Right renal cortex interstitium (tissue), 3 donors: ENCODE data around the gene MRPL58. TPM values are rescaled to one million over a fixed set of nuclear protein-coding genes. Genes with fewer than 3 reads are reported as not detected.
"Not testable (repeated sequence)": the region's sequence is repeated elsewhere in the genome, so short reads cannot be mapped to it uniquely, and the experiment has no call there.

Source experiments
- DNase-seq, 3 donors: peaks; one replicate each; pipeline ENCODE4 v3.0.0-alpha.2; 2013; ENCODE audit warnings: low read depth in 3 of 3, low spot score in 2 of 3
- polyA plus RNA-seq, 3 donors: library from polyadenylated mRNA; unstranded; fragments of 120-200 nt; gene quantifications; one replicate each; pipeline ENCODE4 v1.2.1, GENCODE V29; 2013; ENCODE audit not compliant: insufficient read length in 3 of 3

MRPL58 gene
- polyA plus RNA-seq, 3 donors: 24.1 to 28.1 (median 27.5) TPM

- DNase-seq: no peak
These were observed 26.3 kb upstream of the MRPL58 start for GRCh38 chr17:74986206-74986576.

GRCh38 chr17:74987418-74987908 lies 25.0 kb upstream of the MRPL58 start, which contains the start of gene CDR2L:
CDR2L (plus strand) TSS chr17:74987632; CDS start chr17:74988044, 412 bp downstream.
- peak in 2 of 3 donors; percentile 88 for DNase-seq

GRCh38 chr17:74987909-74988711 lies 24.4 kb upstream of the MRPL58 start:
- DNase-seq: no peak

DNA sequence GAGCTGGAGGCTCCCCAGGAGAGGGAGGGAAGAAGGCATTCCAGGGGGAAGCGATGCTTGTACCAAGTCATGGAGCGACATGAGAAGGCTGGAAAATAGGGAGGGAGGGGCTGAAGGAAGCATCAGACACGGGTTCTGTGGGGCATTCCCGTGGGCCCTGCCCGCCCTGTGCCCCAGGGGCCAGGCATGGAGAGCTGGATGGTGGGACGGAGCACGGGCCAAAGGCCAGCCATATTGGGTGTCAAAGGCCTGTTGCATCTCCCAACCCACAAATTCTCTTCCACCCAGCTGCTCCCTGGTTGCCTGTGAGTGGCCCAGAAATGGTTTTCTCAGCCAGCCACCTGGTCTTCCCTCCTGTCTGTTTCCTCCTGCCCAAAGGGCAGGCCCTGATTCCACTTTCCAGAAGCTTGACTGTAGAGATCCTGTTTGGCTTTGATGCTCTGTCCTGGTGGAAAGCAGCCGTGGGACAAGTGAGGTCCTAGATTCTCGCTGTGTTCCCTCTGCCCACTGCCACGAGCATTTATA lies 21.8 kb upstream of the MRPL58 start:
- no peak for DNase-seq

DNA sequence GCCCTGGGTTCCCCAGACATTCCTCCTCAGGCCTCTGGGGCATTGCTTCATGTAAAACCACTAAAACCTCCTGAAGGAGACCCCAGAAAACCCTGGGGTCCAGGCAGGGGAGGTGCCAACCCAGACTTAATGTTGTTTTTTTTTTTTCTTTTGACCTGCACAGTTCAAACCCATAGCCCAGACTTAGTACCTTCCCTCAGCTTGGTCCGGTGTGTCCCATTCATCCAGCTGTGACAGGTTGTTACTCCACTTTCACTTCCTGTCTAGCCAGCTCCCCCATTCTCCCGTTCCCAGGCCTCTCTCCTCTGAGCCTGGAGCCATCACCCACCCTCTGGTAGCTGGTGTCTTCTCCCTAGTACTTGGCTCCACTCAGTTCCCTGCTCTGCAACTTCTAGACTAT lies 20.2 kb upstream of the MRPL58 start:
- DNase-seq: no peak

DNA sequence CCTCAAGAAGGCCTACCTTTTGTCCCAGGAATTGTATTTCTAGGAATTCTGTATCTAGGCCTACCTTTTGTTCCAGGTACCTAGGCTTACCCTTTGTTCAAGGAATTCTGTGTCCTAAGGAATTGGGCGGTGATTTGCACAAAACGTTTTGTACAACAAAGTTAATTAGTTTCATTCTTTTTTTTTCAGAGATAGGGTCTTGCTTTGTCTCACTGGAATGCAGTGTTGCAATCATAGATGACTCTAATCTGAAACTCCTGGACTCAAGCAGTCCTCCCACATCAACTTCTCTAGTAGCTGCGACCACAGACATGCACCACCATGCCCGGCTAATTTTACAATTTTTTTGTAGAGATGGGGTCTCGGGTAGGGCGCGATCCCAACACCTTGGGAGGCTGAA lies 18.0 kb upstream of the MRPL58 start:
- no peak for DNase-seq

DNA sequence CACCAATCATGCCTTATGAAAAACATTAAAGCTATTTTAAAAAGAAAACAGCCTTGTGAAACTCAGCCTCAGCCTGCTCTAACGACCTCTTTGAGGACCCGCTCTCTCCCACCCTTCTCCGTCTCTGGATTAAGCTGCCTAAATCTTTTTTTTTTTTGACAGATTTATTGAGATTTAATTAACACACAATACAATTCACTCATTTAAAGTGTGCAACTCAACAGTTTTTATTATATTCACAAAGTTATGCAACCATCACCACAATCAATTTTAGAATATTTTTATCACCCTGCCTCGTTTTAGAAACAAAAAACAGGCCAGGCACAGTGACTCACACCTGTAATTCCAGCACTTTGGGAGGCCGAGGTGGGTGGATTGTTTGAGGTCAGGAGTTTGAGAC lies 16.6 kb upstream of the MRPL58 start:
- no peak for DNase-seq

DNA sequence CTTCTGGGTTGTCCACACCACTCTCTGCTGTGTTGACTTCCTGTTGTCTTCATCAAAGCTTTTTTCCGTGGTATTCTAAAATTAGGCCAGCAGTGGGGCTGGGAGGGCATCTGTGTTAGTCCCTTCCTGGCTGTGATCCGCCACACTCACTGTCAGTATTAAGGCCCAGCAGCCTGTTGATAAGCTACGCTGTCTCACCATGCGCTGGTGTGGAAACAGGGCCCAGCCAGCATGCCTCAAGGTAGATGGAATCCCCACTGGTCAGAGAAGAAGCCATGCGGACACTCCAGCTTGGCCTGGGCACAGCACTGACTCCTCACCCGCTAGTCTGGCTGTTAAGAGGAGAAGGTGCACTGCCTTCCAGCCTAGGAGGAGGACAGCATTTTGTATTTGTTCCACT lies 13.7 kb upstream of the MRPL58 start:
- DNase-seq: no peak

- DNase-seq: no peak
These were observed 12.9 kb upstream of the MRPL58 start for GRCh38 chr17:74999523-74999922.

GRCh38 chr17:75001915-75002843 lies 10.3 kb upstream of the MRPL58 start:
- DNase-seq: no peak

DNA sequence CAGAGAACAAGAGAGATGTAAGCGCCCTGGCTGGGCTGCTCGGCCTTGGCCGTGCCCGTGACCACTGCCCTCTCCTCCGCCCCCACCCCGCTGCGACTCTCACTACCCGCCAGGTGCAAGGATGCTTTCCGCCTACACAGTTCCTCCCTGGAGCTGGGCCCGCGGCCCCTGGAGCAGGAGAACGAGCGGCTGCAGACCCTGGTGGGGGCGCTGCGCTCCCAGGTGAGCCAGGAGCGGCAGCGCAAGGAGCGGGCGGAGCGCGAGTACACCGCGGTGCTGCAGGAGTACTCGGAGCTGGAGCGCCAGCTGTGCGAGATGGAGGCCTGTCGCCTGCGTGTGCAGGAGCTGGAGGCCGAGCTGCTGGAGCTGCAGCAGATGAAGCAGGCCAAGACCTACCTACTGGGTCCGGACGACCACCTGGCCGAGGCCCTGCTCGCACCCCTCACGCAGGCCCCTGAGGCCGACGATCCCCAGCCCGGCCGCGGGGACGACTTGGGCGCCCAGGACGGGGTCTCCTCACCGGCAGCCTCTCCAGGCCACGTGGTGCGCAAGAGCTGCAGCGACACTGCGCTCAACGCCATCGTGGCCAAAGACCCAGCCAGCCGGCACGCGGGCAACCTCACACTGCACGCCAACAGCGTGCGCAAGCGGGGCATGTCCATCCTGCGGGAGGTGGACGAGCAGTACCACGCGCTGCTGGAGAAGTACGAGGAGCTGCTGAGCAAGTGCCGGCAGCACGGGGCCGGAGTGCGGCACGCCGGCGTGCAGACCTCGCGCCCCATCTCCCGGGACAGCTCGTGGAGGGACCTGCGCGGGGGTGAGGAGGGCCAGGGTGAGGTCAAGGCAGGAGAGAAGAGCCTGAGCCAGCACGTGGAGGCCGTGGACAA lies 9.2 kb upstream of the MRPL58 start:
- no peak for DNase-seq

DNA sequence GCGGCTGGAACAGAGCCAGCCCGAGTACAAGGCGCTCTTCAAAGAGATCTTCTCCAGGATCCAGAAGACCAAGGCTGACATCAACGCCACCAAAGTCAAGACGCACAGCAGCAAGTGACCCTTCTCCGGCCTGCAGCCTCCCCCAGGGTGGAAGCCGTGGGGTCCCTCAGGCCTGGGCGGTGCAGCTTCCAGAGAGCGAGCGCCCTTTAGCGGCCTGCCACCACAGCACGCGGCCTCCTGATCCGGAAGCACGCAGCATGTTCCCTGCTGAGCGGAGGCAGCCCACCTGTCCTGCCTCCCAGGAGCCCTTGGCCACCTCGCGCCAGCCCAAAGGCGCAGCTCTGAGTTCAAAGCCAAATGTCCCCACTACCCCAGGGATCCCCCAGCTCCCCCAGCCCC lies 8.5 kb upstream of the MRPL58 start:
- DNase-seq: no peak

DNA sequence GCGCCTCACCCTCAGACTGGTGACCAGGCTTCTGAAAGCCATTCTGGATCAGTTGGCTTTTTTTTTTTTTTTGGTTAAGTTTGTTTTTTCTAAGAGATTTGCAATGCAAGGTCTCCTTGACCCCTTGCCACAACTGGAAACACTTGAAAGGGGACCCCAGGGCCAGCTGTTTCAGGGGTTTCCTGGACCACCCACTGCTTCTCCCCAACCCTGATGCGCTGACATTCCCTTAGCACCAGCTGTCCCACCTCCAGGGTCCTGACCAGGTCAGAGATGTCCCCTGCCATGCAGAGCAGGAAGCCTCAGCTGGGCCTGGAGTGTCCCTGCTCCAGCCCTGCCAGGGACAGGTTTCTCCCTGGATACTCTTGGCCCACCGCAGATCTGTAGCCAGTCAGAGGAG lies 8.1 kb upstream of the MRPL58 start:
- no peak for DNase-seq

GRCh38 chr17:75005291-75005690 lies 7.2 kb upstream of the MRPL58 start:
- DNase-seq: no peak

GRCh38 chr17:75006084-75006483 lies 6.4 kb upstream of the MRPL58 start:
- DNase-seq: not testable (repeated sequence)

DNA sequence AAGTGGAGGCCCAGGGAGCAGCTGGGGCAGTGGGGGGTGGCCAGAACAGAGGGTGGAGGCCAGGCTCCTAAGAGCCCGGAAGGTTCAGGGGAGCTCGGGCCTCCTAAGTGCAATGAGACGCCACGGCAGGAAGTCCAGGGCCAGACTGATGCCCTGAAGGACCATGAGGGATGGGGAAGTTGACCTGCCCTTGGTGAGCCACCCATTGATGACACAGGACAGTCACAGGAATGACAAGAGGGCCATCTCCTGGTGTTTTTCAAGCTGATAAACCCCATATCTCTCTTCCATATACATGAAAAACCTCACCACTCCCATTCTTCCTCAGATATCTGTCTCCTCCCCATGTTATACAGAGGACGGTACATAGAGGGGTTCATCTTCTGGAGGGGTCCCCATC lies 5.8 kb upstream of the MRPL58 start:
- no peak for DNase-seq

DNA sequence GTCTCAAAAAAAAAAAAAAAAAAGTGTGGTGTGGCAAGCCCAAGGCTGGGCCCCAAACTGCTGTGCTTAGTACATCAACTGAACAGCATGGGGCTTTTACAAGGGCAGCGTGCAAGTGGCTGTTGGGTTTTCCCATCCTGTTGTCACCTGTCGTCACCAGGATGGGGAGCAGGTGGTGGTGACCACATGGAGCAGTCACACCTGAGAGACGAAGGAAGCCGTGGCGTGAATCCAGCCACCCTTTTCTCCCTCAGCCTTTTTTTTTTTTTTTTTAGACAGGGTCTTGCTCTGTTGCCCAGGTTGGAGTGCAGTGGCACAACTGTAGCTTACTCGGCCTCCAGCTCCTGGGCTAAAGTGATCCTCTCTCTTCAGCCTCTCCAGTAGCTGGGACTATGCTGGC lies 4.1 kb upstream of the MRPL58 start:
- no peak for DNase-seq

- no peak for DNase-seq
These were observed 3.2 kb upstream of the MRPL58 start for GRCh38 chr17:75009139-75009724.

GRCh38 chr17:75010683-75011400 lies 1.6 kb upstream of the MRPL58 start:
- DNase-seq: no peak
